HL-60/S4 (cell line): ENCODE measurements around the gene CAPZB.

Source experiments
- in situ Hi-C: fragments of 300-500 bp; cut with MboI; formaldehyde crosslinking; loops from 2 replicates; pipeline ENCODE4 v1.14.3; 2022; ENCODE audit warnings: low sequenced_read_pairs

Gene CAPZB

GRCh38 chr1:19390901-19391595, 94.3 kb downstream of the CAPZB start:
- in situ Hi-C loops: loop anchor here (25.0 kb wide), 1 partner anchor 196 kb away; a partner anchor contains a TSS

DNA sequence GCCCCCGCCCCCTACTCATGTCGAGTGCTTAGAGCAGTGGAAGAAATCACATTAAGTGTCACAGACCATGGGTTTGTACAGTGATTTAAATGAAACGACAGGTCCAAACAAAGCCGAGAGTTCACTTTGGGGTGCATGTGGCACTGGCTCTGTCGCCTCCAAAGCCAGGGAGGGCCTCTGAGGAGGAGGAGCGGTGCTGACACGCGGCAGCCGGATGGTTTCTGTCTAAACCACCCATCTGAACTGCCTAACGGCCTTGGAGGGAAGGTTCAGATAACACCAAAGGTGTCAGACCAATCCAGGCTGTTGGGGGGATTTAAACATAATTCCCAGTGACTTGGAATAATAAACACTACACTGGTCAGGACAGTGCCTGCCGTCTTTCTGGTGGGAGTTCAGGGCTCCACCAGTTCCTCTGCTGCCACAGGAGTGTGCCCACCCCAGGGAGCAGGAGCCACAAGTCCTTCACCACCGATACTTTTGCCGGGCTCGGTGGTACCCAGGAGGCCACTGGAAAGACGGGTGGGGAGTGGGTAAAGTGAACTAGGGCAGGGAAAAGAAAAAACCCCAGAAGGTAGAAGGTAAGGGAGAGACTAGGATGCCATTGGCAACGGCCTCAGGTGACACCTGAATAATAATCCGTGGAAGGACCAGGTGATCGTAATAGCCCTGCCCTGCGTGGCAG, 95.0 kb downstream of the CAPZB start:
- in situ Hi-C loops: loop anchor here (25.0 kb wide), 1 partner anchor 197 kb away; a partner anchor contains a TSS

GRCh38 chr1:19388980-19389379, 96.4 kb downstream of the CAPZB start:
- in situ Hi-C loops: loop anchor here (25.0 kb wide), 1 partner anchor 198 kb away; a partner anchor contains a TSS

DNA sequence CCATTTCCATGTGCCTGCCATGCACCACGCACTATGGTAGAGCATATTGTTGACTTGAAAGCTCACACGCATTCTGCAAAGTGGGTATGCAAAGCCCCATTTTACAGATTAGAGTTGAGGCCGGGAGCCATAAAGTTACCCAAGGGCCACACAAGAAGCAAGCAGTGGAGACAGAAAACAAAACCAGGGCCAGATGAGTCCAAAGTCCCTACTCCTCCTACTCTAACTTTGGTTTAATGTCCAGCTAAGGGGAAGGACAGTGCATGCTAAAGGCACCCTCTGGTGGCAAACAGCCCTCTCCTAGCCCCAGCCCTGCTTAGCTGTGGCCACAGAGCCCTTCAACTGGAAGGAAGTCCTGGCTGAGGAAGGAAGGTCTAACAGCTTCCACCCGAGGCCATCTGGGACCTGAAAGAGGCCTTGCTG, 98.3 kb downstream of the CAPZB start:
- in situ Hi-C loops: loop anchor here (25.0 kb wide), 1 partner anchor 200 kb away; a partner anchor contains a TSS

DNA sequence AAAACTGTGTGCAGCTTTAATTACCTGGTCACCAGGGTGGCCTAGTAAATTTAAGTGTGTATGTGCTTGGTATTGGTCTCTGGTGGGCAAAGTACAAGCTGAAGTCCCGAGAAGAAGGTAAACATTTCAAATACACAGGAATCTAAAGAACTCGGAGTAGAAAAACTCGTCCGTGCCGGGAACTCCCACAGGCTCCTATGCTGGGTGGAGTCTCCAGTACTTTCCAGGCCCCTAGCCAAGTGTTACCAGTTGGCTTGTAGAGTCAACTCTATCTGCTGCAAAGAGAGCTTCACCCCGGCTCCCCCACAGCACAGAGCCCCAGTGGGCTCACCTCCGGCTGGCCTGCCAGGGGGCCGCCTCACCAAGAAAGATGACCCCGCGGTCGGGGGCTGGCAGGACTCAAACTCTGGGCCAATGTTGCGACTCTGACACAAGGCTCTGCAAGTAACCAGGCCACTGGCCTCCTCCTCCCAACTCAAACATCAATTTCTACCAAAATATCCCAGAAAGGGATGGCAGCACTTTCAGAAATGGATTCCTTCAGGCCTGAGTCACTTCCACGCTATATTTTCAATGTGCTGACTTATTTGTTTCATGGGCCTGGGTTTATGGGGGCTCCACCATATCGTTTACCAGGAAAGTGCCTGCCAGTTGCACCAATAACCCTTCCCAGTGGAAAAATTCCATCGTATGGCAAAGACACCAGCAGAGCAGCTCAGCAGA, 99.3 kb downstream of the CAPZB start:
- in situ Hi-C loops: loop anchor here (25.0 kb wide), 1 partner anchor 201 kb away; a partner anchor contains a TSS

- in situ Hi-C loops: loop anchor here (25.0 kb wide), 1 partner anchor 202 kb away; a partner anchor contains a TSS
Measured at GRCh38 chr1:19385221-19385620, 100.1 kb downstream of the CAPZB start.

DNA sequence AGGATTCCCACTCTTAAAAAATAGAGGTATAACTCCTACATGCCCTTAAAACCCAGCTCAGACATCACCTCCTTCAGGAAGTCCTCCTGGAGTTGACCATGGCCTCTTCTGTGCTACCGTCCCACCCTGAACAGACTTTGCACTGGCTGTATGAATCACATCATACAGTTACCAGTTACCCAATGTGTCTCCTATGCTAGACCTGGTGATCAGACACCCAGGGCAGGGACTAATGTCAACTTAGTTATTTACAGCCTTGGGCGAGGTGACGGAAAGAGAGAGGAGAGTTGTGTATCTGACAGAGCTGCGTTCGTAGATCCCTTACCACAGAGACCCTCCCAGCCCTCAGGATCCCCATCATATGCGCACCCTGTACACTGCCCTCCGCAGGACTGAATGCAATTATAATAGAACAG, 100.6 kb downstream of the CAPZB start:
- in situ Hi-C loops: loop anchor here (25.0 kb wide), 1 partner anchor 203 kb away; a partner anchor contains a TSS

GRCh38 chr1:19384113-19384512, 101.2 kb downstream of the CAPZB start:
- in situ Hi-C loops: loop anchor here (25.0 kb wide), 1 partner anchor 203 kb away; a partner anchor contains a TSS

DNA sequence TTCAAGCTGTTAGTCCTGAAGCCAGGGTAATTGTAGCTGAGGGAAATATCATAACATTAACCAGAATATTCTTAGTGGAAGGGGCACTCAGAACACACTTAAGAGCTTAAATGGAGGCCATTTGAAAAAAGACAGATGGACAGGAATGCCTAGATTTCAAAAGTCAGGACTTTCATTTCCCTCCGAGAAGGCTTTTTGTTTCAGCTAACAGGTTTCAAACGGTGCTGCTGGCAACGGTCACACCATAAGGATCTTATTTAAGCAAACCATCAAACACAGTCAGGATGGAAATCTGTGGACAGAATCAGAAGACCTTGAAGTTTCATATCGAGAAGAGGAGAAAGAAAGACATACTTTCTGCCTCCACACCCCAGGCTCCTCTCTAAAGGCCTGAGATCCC, 103.1 kb downstream of the CAPZB start:
- in situ Hi-C loops: loop anchor here (25.0 kb wide), 1 partner anchor 205 kb away; a partner anchor contains a TSS

DNA sequence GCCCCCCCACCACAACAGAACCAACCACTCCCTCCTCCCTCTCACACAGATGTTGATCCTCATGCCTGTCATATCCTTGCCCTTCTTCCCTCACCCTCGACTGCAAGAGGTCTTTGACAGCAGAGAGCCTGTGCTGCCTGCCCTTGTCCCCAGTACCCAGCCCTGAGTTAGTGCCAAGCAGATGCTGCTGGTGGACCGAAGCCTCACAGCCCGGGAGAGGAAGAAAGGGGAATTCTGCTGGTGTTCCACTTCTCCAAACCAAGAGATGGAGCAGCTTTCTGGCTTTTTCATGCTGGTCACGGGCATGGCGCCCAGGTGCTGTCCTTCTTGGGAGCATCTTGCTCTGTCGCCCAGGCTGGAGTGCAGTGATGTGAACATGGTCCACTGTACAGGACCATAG, 104.1 kb downstream of the CAPZB start:
- in situ Hi-C loops: loop anchor here (25.0 kb wide), 1 partner anchor 206 kb away; a partner anchor contains a TSS

- in situ Hi-C loops: loop anchor here (25.0 kb wide), 1 partner anchor 209 kb away; a partner anchor contains a TSS
Measured at GRCh38 chr1:19377812-19378718, 107.3 kb downstream of the CAPZB start.

DNA sequence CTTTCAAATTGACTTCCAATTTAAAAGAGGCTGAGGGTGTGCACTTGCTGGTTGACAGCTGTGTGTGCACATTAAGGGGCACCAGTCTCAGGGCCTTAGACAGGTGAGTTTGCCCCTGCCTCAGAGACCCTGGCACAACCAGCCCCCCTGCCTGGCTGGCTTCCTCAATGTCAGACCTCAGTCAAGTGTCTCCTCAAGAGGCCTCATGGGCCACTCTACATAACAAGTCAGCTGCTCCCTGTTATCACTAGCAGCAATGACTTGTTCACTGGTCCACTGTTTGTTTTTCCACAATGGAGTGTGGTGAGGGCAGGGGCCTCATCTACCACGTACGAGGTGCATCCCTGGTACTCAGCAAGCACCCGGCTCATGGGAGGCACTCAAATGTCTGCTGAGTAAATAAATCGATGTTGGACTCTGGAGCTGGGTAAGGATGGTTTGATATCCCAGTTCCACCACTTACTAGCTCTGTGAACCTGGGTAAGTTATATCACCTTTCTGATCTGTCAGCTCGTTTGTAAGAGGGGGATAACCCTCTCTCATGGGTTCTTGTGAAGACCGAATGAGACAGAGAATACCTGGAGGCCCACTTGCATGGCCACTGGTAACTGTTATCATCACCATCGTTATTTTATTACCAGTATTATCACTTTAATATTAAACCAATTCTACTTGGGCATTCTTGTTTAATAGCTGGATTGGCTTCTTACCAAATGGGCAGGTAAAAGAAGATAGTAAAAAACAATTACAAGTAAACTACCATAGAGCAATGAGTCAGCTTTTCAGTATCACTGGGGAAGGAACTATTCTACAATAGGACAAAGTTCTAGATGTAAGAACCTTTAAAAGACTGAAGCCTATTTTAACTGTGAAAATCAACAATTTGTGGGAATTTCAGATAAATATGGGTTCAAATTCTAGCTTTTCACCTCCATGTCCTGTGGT, 108.6 kb downstream of the CAPZB start:
- in situ Hi-C loops: loop anchor here (25.0 kb wide), 1 partner anchor 211 kb away; a partner anchor contains a TSS

GRCh38 chr1:19375631-19376400, 109.5 kb downstream of the CAPZB start:
- in situ Hi-C loops: loop anchor here (25.0 kb wide), 1 partner anchor 211 kb away; a partner anchor contains a TSS

GRCh38 chr1:19374926-19375325, 110.4 kb downstream of the CAPZB start:
- in situ Hi-C loops: loop anchor here (25.0 kb wide), 1 partner anchor 212 kb away; a partner anchor contains a TSS

GRCh38 chr1:19374083-19374801, 111.1 kb downstream of the CAPZB start:
- in situ Hi-C loops: no loop called here

DNA sequence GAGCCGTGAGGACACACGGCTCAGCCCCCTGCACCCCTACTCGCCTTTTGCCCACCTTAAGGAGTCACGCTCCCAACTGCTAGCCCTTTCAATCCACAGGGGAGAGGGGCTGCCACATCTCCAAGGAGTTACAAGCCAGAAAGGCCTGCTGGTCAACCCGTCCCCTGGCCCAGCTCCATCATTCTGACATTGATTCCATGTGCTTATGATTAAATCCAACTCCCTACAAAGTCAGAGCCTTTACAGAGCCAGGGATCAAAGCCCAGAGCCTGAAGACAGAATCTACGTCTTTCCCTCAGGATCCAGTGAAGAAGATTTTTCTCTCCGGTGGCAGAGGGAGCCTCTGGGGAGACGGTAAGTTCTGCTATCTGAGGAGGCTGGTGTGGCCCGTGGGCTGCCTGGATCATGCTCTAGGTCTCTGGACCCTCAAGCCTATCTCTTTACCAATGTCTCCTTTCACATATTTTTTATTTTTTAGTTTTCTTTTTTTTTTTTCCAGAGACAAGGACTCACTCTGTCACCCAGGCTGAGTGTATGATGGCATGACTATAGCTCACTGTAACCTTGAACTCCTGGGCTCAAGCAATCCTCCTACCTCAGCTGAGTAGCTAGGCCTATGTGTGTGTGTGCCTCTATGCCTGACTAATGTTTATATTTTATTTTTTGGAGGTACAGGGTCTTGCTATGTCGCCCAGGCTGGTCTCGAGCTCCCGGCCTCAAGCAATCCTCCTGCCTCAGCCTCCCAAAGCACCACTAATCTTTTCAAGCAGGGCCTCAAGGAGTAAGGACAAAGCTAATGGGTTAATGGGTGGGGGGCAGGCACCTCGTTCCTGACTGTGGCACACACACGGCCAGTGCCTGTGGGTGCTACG, 111.9 kb downstream of the CAPZB start:
- in situ Hi-C loops: no loop called here
